Keratinocyte (primary cell): ENCODE results near the gene BMP8B.
"Not testable (repeated sequence)": the region's sequence is repeated elsewhere in the genome, so short reads cannot be mapped to it uniquely, and the experiment has no call there.

ENCODE experiments used
- CTCF ChIP-seq, 3 experiments: IDR thresholded peaks in 1 of 3; conservative IDR thresholded peaks in 1 of 3; optimal IDR thresholded peaks in 1 of 3; 2 replicates in 2 of 3; 3 replicates in 1 of 3; pipeline versions ENCODE3 to v1.5.1; 2011; ENCODE audit warnings: low read length in 3 of 3, mild to moderate bottlenecking in 3 of 3, moderate library complexity in 2 of 3, control low read depth in 1 of 3, inconsistent platforms in 1 of 3; ENCODE audit not compliant: insufficient read depth in 2 of 3; ENCODE audit errors: extremely low read depth in 1 of 3
- EZH2 ChIP-seq: IDR thresholded peaks from one replicate; pipeline ENCODE4 v1.6.1; 2012; ENCODE audit warnings: inconsistent platforms, mild to moderate bottlenecking, low read length, moderate library complexity

- not testable (repeated sequence) for TF ChIP-seq CTCF (optimal IDR thresholded peaks at IDR 0.05 in 1 of 3, IDR thresholded peaks at IDR 0.05 in 1 of 3, conservative IDR thresholded peaks at IDR 0.05 in 1 of 3; ENCODE audit: extremely low read depth in 1 of 3, insufficient read depth in 2 of 3, low read length in 3 of 3); EZH2
Observed at GRCh38 chr1:39764512-39764911, 24.2 kb downstream of the BMP8B start.
